Activated CD8-positive, alpha-beta T cell treated with anti-CD3 and anti-CD28 coated beads for 36 hours (primary cell): ENCODE measurements around the gene PKNOX1. TPM values are rescaled to one million over a fixed set of nuclear protein-coding genes. Genes with fewer than 3 reads are reported as not detected.
"Not testable (repeated sequence)": the region's sequence is repeated elsewhere in the genome, so short reads cannot be mapped to it uniquely, and the experiment has no call there.

Experiments used
- ATAC-seq: fragments of 200-7000 bp; cut with Tn5 transposase; one replicate; pipeline ENCODE4 v1.10.0; 2021; ENCODE audit warnings: mild to moderate bottlenecking, moderate library complexity
- CTCF ChIA-PET: fragments of 350-600 bp; sonication (Branson Sonifier 250); formaldehyde crosslinking; loops from one replicate; lab custom pipeline; 2021; ENCODE audit warnings: antibody characterized with exemption; lab: Charles Lee
- POLR2A ChIA-PET: fragments of 350-600 bp; sonication (Branson Sonifier 250); formaldehyde crosslinking; loops from one replicate; lab custom pipeline; 2021; ENCODE audit warnings: antibody characterized with exemption; lab: Charles Lee
- DNase-seq: peaks from one replicate; pipeline ENCODE4 v3.0.0-alpha.2; 2020
- H3K27ac Mint-ChIP-seq: one replicate; pipeline ENCODE4 v1.8.0; 2021; ENCODE audit warnings: mild to moderate bottlenecking, mixed read lengths
- H3K27me3 Mint-ChIP-seq: one replicate; pipeline ENCODE4 v1.8.0; 2021; ENCODE audit warnings: mixed read lengths
- H3K36me3 Mint-ChIP-seq: one replicate; pipeline ENCODE4 v1.8.0; 2021; ENCODE audit warnings: low read depth, mixed read lengths
- H3K4me1 Mint-ChIP-seq: one replicate; pipeline ENCODE4 v1.8.0; 2021; ENCODE audit warnings: low read depth, mixed read lengths
- H3K4me3 Mint-ChIP-seq: one replicate; pipeline ENCODE4 v1.8.0; 2021; ENCODE audit warnings: mild to moderate bottlenecking, moderate library complexity, mixed read lengths
- H3K9me3 Mint-ChIP-seq: one replicate; pipeline ENCODE4 v1.8.0; 2021; ENCODE audit warnings: mixed read lengths
- intact Hi-C: fragments of 100-400 bp; cut with micrococcal nuclease; formaldehyde crosslinking; loops from one replicate; pipeline ENCODE4 v1.10.0; 2022
- total RNA-seq, 2 experiments: library from RNA; stranded (reverse); gene quantifications; one replicate each; pipeline ENCODE4 v1.2.3, GENCODE V29; 2021
- TF ChIP-seq, protein P1 (sequence below): fragments of 200-600 bp; IDR thresholded peaks from one replicate; pipeline ENCODE4 v1.8.0; 2022; ENCODE audit warnings: antibody characterized with exemption, mild to moderate bottlenecking

The PKNOX1 gene
- total RNA-seq, 2 experiments from 2014 or later: 12.6 to 14.1 TPM

DNA sequence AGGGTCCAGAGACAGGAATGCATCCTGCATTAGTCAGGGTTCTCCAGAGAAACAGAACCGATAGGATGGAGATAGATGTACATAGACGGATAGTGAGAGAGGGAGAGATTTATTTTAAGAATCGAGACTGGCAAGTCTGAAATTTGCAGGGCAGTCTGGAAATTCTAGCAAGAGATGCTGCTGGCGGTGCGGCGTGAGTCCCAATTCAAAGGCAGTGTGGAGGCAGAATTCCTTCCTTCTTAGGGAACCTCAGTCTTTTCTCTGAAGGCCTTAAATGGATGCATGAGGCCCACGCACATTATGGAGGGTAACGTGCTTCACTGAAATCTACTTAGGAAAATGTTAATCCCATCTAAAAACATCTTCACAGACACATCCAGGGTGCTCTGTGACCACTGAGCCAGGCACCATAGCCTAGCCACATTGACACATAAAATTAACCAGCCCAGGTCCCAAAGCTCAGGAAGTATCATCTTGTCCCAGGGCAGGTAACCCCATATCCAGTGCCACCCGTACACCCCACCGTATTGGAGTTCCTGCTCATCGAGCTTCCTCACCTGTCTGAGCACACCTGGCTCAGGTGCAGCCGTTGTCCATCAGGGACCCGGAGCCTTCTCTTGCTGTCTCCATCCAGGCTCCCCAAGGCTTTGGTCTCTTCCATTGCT lies 9.7 kb upstream of the PKNOX1 start:
- no peaks in the 10 kb centered on the region for H3K27me3 Mint-ChIP-seq
- intact Hi-C loops: no loop called here
- TF ChIP-seq, protein P1, sequence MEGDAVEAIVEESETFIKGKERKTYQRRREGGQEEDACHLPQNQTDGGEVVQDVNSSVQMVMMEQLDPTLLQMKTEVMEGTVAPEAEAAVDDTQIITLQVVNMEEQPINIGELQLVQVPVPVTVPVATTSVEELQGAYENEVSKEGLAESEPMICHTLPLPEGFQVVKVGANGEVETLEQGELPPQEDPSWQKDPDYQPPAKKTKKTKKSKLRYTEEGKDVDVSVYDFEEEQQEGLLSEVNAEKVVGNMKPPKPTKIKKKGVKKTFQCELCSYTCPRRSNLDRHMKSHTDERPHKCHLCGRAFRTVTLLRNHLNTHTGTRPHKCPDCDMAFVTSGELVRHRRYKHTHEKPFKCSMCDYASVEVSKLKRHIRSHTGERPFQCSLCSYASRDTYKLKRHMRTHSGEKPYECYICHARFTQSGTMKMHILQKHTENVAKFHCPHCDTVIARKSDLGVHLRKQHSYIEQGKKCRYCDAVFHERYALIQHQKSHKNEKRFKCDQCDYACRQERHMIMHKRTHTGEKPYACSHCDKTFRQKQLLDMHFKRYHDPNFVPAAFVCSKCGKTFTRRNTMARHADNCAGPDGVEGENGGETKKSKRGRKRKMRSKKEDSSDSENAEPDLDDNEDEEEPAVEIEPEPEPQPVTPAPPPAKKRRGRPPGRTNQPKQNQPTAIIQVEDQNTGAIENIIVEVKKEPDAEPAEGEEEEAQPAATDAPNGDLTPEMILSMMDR: no peak
- ChIA-PET POLR2A (no interaction called here), CTCF (no interaction called here)
- H3K9me3 Mint-ChIP-seq: no peaks in the 10 kb centered on the region
- H3K4me1 Mint-ChIP-seq: no peaks in the 10 kb centered on the region
- no peak for DNase-seq
- no peaks in the 10 kb centered on the region for H3K36me3 Mint-ChIP-seq
- no peak for ATAC-seq
- no peak overlapping the region for H3K27ac Mint-ChIP-seq
- no peak overlapping the region for H3K4me3 Mint-ChIP-seq

DNA sequence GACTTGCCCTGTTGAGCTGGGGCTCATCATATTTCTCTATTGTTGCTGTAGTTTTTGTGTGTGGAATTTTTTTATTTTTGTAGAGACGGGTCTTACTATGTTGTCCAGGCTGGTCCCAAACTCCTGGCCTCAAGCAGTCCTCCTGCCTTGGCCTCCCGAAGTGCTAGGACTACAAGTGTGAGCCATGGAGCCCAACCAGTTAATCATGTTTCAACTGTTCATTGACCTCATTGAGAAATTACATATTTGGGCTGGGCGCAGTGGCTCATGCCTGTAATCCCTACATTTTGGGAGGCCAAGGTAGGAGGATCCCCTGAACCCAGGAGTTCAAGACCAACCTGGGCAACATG lies 9.2 kb upstream of the PKNOX1 start:
- Mint-ChIP-seq H3K9me3 (no peaks in the 10 kb centered on the region), H3K36me3 (no peaks in the 10 kb centered on the region), H3K27ac (no peak overlapping the region), H3K27me3 (no peaks in the 10 kb centered on the region), H3K4me1 (no peaks in the 10 kb centered on the region), H3K4me3 (no peak overlapping the region)
- TF ChIP-seq, protein P1: no peak
- intact Hi-C loops: no loop called here
- DNase-seq: no peak
- no peak for ATAC-seq
- ChIA-PET POLR2A (no interaction called here), CTCF (no interaction called here)

DNA sequence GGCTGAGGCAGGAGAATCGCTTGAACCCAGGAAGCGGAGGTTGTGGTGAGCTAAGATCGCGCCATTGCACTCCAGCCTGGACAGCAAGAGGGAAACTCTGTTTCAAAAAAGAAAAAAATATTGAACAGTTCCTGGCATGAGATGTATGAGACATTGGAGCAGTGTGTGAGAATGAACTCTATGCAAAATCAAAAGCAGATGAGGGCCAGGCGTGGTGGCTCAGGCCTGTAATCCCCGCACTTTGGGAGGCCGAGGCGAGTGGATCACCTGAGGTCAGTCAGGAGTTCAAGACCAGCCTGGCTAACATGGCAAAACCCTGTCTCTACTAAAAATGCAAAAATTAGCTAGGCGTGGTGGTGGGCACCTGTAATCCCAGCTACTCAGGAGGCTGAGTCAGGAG lies 6.7 kb upstream of the PKNOX1 start:
- ATAC-seq, DNase-seq, H3K9me3 Mint-ChIP-seq, H3K4me3 Mint-ChIP-seq, H3K4me1 Mint-ChIP-seq, H3K36me3 Mint-ChIP-seq, H3K27ac Mint-ChIP-seq, H3K27me3 Mint-ChIP-seq, intact Hi-C loops: not testable (repeated sequence)
- ChIA-PET POLR2A (interaction anchor here (0.9 kb wide), 1 partner anchor 75 kb away, joined by 3 read pairs; the partner anchor contains the start of gene NDUFV3), CTCF (interaction anchor here (1.0 kb wide), 1 partner anchor 30 kb away, joined by 3 read pairs; no protein-coding TSS in a partner anchor)

DNA sequence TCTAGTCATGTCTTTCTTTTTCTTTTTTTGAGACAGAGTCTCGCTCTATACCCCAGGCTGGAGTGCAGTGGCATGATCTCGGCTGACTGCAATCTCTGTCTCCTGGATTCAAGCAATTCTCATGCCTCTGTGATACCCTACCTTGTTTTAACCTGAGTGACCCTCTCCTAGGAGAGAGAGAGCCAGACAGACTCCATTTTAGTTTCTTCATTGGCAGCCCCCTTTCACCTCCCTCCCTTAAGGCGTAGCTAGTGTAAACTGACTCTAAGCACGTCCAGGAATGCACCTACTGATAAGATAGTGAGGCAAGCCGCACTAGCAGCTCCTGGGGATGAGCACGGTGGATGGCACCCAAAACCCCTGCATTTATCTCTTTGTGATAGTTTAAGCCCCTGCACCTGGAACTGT lies 5.2 kb upstream of the PKNOX1 start:
- CTCF ChIA-PET: no interaction called here
- TF ChIP-seq, protein P1: no peak
- POLR2A ChIA-PET: no interaction called here
- Mint-ChIP-seq H3K9me3 (no peaks in the 10 kb centered on the region), H3K27ac (no peak overlapping the region), H3K36me3 (no peaks in the 10 kb centered on the region), H3K4me1 (peaks cover 4% of the 10 kb centered on the region), H3K27me3 (no peaks in the 10 kb centered on the region), H3K4me3 (no peak overlapping the region)
- intact Hi-C loops: no loop called here
- DNase-seq (no peak), ATAC-seq (no peak)

DNA sequence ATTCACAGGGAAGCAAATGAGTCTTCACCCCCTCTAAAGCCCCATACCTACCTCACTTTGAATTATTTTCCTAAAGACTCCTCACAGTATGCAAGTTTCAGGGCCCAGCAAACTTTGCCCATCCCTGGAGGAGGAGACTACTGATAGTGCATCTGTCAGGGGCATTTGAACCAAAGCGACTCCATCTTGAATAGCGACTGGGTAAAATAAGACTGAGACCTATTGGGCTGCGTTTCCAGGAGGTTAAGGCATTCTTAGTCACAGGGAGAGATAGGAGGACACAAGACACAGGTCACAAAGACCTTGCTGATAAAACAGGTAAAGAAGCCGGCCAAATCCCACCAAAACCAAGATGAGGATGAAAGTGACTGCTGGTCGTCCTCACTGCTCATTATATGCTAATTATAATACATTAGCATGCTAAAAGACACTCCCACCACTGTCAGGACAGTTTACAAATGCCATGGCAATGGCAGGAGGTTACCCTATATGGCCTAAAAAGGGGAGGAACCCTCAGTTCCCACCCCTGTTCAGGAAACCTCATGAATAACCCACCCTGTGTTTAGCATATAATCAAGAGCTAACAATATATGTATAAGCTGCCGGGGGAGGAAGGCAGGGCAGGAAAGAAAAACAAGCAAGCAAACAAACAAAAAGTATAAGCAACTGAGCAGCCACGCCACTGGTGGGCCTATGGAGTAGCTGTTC lies 3.3 kb upstream of the PKNOX1 start:
- no peak for DNase-seq
- CTCF ChIA-PET: no interaction called here
- no peak overlapping the region for H3K4me3 Mint-ChIP-seq

More for the DNA sequence above, 3.3 kb upstream of the PKNOX1 start:
- TF ChIP-seq, protein P1: no peak
- Mint-ChIP-seq H3K4me1 (peaks cover 7% of the 10 kb centered on the region), H3K27me3 (no peaks in the 10 kb centered on the region), H3K9me3 (no peaks in the 10 kb centered on the region), H3K36me3 (no peaks in the 10 kb centered on the region), H3K27ac (no peak overlapping the region)
- POLR2A ChIA-PET: no interaction called here
- intact Hi-C loops: no loop called here
- no peak for ATAC-seq
